ENCODE results near the gene CTSK.

Gene CTSK

GRCh38 chr1:150763018-150763417 lies 45.0 kb downstream of the CTSK start:
- TF ChIP-seq TAF1 (IDR thresholded peaks at IDR 0.05; ENCODE audit: borderline replicate concordance, insufficient read depth, low read length) (no peak), POLR2AphosphoS5 (IDR thresholded peaks at IDR 0.05; ENCODE audit: low read depth, low read length) (no peak), FOXP2 (optimal IDR thresholded peaks at IDR 0.05; ENCODE audit: borderline replicate concordance, extremely low read depth, extremely low read length, insufficient read depth) (no peak), REST (IDR thresholded peaks at IDR 0.05; ENCODE audit: insufficient read depth in 1 of 2, low read depth in 2 of 2, low read length in 2 of 2) (no peak), SIN3A (IDR thresholded peaks at IDR 0.05; ENCODE audit: borderline replicate concordance, insufficient read depth, low read length) (no peak)

DNA sequence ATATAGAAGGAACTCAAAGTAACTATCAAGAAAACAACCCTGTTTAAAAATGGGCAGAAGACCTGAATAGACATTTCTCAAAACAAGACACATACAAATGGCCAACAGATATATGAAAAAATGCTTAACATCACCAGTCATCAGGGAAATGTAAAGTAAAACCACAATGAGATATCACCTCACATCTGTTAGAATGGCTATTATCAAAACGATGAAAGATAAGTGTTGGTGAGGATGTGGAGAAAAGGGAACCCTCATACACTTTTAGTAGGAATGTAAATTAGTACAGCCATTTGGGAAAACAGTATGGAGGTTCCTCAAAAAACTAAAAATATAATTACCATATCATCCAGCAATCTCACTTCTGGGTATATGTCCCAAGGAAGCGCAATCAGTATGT lies 45.5 kb downstream of the CTSK start:
- TF ChIP-seq REST (IDR thresholded peaks at IDR 0.05; ENCODE audit: insufficient read depth in 1 of 2, low read depth in 2 of 2, low read length in 2 of 2), result no peak
- no peak for TF ChIP-seq TAF1 (IDR thresholded peaks at IDR 0.05; ENCODE audit: borderline replicate concordance, insufficient read depth, low read length)
- no peak for TF ChIP-seq POLR2AphosphoS5 (IDR thresholded peaks at IDR 0.05; ENCODE audit: low read depth, low read length)

- no peak for TF ChIP-seq FOXP2 (optimal IDR thresholded peaks at IDR 0.05; ENCODE audit: borderline replicate concordance, extremely low read depth, extremely low read length, insufficient read depth)
- TF ChIP-seq REST (IDR thresholded peaks at IDR 0.05; ENCODE audit: insufficient read depth in 1 of 2, low read depth in 2 of 2, low read length in 2 of 2), result no peak
These were observed 46.3 kb downstream of the CTSK start for GRCh38 chr1:150761801-150762200.

- TF ChIP-seq TAF1 (IDR thresholded peaks at IDR 0.05; ENCODE audit: borderline replicate concordance, insufficient read depth, low read length) (no peak), SIN3A (IDR thresholded peaks at IDR 0.05; ENCODE audit: borderline replicate concordance, insufficient read depth, low read length) (no peak), FOXP2 (optimal IDR thresholded peaks at IDR 0.05; ENCODE audit: borderline replicate concordance, extremely low read depth, extremely low read length, insufficient read depth) (no peak), REST (IDR thresholded peaks at IDR 0.05; ENCODE audit: insufficient read depth in 1 of 2, low read depth in 2 of 2, low read length in 2 of 2) (no peak), POLR2AphosphoS5 (IDR thresholded peaks at IDR 0.05; ENCODE audit: low read depth, low read length) (no peak)
These were observed 48.0 kb downstream of the CTSK start for GRCh38 chr1:150760013-150760412.

DNA sequence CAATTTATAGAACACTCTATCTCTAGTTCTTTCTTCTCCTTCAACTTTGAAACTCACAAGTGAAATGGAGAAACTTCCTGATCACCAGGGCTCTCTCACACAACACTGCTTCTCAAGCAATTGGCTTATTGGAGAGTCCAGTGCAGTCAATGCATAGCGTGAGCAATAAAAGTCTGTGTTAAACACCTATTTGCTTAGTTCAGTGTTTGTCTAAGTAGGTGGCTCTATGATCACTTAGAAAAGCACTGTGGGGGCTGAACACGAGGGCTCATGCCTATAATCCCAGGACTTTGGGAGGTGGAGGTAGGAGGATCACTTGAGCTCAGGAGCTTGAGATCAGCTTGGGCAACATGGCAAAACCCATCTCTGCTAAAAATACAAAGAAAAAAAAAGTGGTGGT lies 54.6 kb downstream of the CTSK start:
- no peak for TF ChIP-seq FOXP2 (optimal IDR thresholded peaks at IDR 0.05; ENCODE audit: borderline replicate concordance, extremely low read depth, extremely low read length, insufficient read depth)
- no peak for TF ChIP-seq POLR2AphosphoS5 (IDR thresholded peaks at IDR 0.05; ENCODE audit: low read depth, low read length)
- no peak for TF ChIP-seq SIN3A (IDR thresholded peaks at IDR 0.05; ENCODE audit: borderline replicate concordance, insufficient read depth, low read length)
- TF ChIP-seq TAF1 (IDR thresholded peaks at IDR 0.05; ENCODE audit: borderline replicate concordance, insufficient read depth, low read length), result no peak
- no peak for TF ChIP-seq REST (IDR thresholded peaks at IDR 0.05; ENCODE audit: insufficient read depth in 1 of 2, low read depth in 2 of 2, low read length in 2 of 2)

All from PFSK-1 (cell line).